Measurements from ENCODE around the gene CTNNBL1. TPM values are rescaled to one million over a fixed set of nuclear protein-coding genes. Genes with fewer than 3 reads are reported as not detected.

The CTNNBL1 gene
- total RNA-seq, 1 experiment from 2014 or later, result 64.4 TPM

- Mint-ChIP-seq H3K4me3 (no peak overlapping the region), H3K27me3 (ENCODE audit: low read depth) (peaks cover 29% of the 10 kb centered on the region), H3K9me3 (no peaks in the 10 kb centered on the region), H3K27ac (peak overlapping the region; percentile 77), H3K36me3 (no peaks in the 10 kb centered on the region), H3K4me1 (peaks cover 36% of the 10 kb centered on the region)
- DNase-seq (ENCODE audit: low spot score) (no peak), ATAC-seq (peak; percentile 81)
- ChIA-PET CTCF (no interaction called here), POLR2A (interaction anchor here (0.5 kb wide), 1 partner anchor 20 kb away, joined by 7 read pairs; no protein-coding TSS in a partner anchor)
- TF ChIP-seq FOXP1 (CRISPR knock-in tag; IDR thresholded peaks at IDR 0.05; ENCODE audit: borderline replicate concordance) (no peak), CDX4 (CRISPR knock-in tag; IDR thresholded peaks at IDR 0.05; ENCODE audit: borderline replicate concordance) (no peak)
Observed at GRCh38 chr20:37816003-37816402, 122.2 kb downstream of the CTNNBL1 start.

GRCh38 chr20:37816726-37817125 is 122.9 kb downstream of the CTNNBL1 start:
- ATAC-seq (no peak), DNase-seq (ENCODE audit: low spot score) (no peak)
- no peaks in the 10 kb centered on the region for H3K36me3 Mint-ChIP-seq
- H3K27me3 Mint-ChIP-seq (ENCODE audit: low read depth), result peaks cover 29% of the 10 kb centered on the region
- ChIA-PET POLR2A (no interaction called here), CTCF (no interaction called here)
- no peaks in the 10 kb centered on the region for H3K9me3 Mint-ChIP-seq
- H3K4me3 Mint-ChIP-seq, result no peak overlapping the region
- peaks cover 41% of the 10 kb centered on the region for H3K4me1 Mint-ChIP-seq
- H3K27ac Mint-ChIP-seq, result no peak overlapping the region
- TF ChIP-seq NR2C2 (CRISPR knock-in tag; IDR thresholded peaks at IDR 0.05) (no peak), ATF1 (CRISPR knock-in tag; IDR thresholded peaks at IDR 0.05) (no peak), CDX4 (CRISPR knock-in tag; IDR thresholded peaks at IDR 0.05; ENCODE audit: borderline replicate concordance) (no peak), CREM (CRISPR knock-in tag; IDR thresholded peaks at IDR 0.05) (no peak), ATF3 (CRISPR knock-in tag; conservative IDR thresholded peaks at IDR 0.05) (no peak), AFF4 (CRISPR knock-in tag; IDR thresholded peaks at IDR 0.05; ENCODE audit: borderline replicate concordance) (no peak), EMX1 (CRISPR knock-in tag; IDR thresholded peaks at IDR 0.05) (no peak), ZSCAN18 (CRISPR knock-in tag; IDR thresholded peaks at IDR 0.05) (no peak), SMAD3 (CRISPR knock-in tag; IDR thresholded peaks at IDR 0.05; ENCODE audit: borderline replicate concordance) (no peak), KAT7 (CRISPR knock-in tag; IDR thresholded peaks at IDR 0.05; ENCODE audit: borderline replicate concordance) (no peak), ZBTB43 (CRISPR knock-in tag; IDR thresholded peaks at IDR 0.05) (no peak), ZNF232 (CRISPR knock-in tag; IDR thresholded peaks at IDR 0.05) (no peak), ZNF532 (CRISPR knock-in tag; IDR thresholded peaks at IDR 0.05; ENCODE audit: borderline replicate concordance) (no peak), ZNF121 (CRISPR knock-in tag; IDR thresholded peaks at IDR 0.05) (no peak), RELA (CRISPR knock-in tag; IDR thresholded peaks at IDR 0.05; ENCODE audit: borderline replicate concordance) (no peak), JUN (CRISPR knock-in tag; IDR thresholded peaks at IDR 0.05) (no peak), ZNF317 (CRISPR knock-in tag; IDR thresholded peaks at IDR 0.05; ENCODE audit: borderline replicate concordance, low read depth) (no peak), MLX (CRISPR knock-in tag; IDR thresholded peaks at IDR 0.05) (no peak)
